Fibroblast of villous mesenchyme (primary cell): ENCODE data around the gene BRICD5. TPM values are rescaled to one million over a fixed set of nuclear protein-coding genes. Genes with fewer than 3 reads are reported as not detected.
A peak's percentile ranks its signal among the peaks of the same experiment; 100 is the strongest.
"Not testable (repeated sequence)": the region's sequence is repeated elsewhere in the genome, so short reads cannot be mapped to it uniquely, and the experiment has no call there.

ENCODE experiments used
- DNase-seq: peaks from one replicate; pipeline ENCODE4 v3.0.0-alpha.2; 2010; ENCODE audit warnings: low read depth
- H3K4me3 ChIP-seq: 2 replicates; pipeline ENCODE4 v1.5.1; 2011; ENCODE audit warnings: low read depth, mild to moderate bottlenecking, low read length
- total RNA-seq: library from RNA; depleted of rRNA; stranded (reverse); fragments of >200 nt; gene quantifications from 2 replicates; pipeline ENCODE4 v1.2.3, GENCODE V29; 2012
- TF ChIP-seq, protein P1 (sequence below): IDR thresholded peaks from 2 replicates; pipeline ENCODE4 v1.5.1; 2012; ENCODE audit warnings: low read depth, mild to moderate bottlenecking, low read length; ENCODE audit not compliant: insufficient read depth

Gene BRICD5
- total RNA-seq, 1 donor: 1.7 TPM

DNA sequence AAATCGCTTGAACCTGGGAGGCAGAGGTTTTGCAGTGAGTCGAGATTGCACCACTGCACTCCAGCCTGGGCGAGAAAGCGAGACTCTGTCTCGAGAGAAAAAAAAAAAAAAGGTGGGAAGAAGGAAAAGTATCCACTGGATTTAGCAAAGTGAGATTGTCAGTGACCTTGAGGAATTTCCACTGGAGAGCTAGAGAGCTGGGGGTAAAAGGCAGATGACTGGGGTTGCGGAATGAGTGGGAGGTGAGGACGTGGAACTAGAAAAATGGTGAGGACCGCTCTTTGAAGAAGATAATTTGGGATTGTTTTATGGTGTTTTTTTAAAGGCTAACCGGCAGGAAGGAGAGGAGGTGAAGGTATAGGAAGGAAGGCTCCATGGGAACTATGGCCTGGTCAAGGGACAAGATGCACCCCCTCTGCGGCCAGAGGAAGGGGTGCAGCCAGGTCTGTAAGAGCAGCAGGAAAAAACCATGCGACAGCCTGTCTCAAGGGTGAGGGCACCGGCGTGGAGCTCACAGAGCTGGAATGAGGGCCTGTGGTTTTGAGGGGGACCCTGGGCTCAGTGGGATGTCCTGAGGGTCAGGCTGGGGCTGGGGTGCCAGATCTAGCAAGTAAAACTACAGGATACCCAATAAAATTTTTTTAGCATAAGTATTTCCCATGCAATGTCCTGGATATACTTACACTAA, 6.1 kb downstream of the BRICD5 start:
- no peak for DNase-seq
- TF ChIP-seq, protein P1, sequence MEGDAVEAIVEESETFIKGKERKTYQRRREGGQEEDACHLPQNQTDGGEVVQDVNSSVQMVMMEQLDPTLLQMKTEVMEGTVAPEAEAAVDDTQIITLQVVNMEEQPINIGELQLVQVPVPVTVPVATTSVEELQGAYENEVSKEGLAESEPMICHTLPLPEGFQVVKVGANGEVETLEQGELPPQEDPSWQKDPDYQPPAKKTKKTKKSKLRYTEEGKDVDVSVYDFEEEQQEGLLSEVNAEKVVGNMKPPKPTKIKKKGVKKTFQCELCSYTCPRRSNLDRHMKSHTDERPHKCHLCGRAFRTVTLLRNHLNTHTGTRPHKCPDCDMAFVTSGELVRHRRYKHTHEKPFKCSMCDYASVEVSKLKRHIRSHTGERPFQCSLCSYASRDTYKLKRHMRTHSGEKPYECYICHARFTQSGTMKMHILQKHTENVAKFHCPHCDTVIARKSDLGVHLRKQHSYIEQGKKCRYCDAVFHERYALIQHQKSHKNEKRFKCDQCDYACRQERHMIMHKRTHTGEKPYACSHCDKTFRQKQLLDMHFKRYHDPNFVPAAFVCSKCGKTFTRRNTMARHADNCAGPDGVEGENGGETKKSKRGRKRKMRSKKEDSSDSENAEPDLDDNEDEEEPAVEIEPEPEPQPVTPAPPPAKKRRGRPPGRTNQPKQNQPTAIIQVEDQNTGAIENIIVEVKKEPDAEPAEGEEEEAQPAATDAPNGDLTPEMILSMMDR: no peak
- H3K4me3 ChIP-seq: peak overlapping the region; percentile 92

DNA sequence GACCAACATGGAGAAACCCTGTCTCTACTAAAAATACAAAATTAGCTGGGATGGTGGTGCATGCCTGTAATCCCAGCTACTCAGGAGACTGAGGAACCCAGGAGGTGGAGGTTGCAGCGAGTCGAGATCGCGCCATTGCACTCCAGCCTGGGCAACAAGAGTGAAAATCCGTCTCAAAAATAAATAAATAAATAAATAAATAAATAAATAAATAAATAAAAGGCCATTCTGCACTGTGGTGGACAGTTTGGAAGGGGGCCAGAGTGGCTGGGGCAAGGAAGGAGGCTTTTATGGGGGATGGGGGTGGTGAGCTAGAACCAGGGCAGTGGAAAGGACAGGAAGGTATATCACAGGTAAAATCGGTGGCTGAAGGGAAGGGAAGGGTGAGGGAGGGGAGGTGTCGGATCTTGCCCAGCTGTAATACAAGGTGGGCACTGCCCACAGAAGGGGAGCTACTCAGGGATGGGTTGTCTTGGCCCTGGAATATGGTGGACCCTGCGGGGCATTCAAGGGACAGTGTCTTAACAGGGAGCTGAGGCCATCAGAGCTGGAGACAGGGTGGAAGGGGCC, 7.5 kb downstream of the BRICD5 start:
- DNase-seq, H3K4me3 ChIP-seq: not testable (repeated sequence)

DNA sequence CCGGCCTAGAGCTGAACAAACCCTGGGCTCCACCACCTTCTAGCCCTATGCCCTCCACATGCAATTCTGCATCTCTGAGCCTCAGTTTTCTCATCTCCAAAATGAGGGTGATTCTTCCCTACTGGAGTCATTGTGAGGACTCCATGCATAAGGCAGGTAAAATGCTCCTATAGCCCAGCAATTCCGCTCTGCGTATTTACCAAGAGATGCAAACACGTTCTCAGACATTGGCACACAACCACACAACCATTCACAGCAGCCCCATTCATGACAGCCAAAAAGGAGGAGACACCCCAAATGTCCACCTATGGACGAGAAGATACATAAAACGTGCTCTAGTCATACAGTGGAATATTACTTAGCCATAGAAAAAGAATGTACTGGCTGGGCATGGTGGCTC, 10.3 kb downstream of the BRICD5 start:
- TF ChIP-seq, protein P1: no peak
- H3K4me3 ChIP-seq: no peak overlapping the region
- DNase-seq: no peak

DNA sequence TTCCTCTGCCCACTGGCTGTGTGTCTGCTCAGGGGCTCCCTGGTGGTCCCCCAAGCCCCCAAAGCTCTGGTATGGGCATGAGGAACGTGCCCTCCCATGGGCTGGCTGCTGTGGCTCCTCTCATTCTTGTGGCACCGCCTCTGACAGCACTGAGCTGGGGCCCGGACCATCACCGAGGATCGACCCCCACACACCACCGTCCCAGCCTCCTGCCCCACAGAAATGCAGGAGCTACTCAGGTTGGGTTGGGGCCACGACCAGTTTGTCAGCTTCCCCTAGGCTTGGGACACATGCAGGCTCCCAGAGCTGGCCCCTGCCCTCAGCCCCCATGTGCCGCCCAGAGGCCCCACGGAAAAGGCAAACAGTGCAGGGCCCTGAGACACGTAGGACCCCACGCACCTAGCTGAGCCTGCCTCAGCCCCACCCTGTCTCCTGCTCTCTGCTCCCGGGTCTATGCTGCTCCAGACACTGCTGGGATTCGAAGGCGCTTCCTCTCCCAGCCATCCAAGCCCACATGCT, 11.0 kb downstream of the BRICD5 start:
- no peak overlapping the region for H3K4me3 ChIP-seq
- no peak for DNase-seq
- TF ChIP-seq, protein P1: no peak

DNA sequence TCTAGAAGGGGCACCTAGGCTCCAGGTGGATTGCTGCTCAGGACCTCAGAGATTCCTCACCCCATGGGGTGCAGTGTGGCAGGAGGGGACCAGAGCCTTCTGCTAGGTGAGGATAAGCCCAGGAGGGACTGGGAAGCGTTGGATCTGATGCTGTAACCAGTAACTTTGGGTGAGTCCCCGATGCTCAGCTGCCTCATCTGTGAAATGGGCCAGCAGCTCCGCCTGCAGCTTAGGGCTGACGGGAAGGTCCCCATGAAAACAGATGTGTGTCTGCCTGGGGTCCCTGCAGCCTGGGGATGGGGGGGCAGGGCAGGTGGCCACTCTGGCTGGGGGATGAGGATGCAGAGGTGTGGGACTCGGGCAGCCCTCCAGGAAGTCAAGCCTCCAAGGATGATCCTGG, 11.6 kb downstream of the BRICD5 start:
- no peak overlapping the region for H3K4me3 ChIP-seq
- no peak for DNase-seq
- TF ChIP-seq, protein P1: no peak

DNA sequence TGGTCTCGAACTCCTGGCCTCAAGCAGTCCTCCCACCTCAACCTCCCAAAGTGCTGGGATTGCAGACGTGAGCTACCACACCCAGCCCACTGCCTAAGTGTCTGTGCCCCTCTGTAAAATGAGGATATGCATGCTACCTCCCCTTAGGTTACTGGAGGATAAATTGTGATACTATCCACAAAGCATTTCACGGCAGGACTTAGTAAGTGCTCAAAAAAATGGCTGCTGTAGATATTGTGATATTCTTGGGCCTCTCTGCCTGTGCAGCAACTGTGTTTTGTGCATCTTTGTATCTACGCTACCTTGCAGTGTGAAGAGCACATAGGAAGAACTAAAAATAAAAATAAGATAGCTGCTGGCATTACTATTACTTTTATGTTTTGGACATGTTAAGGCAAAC, 12.4 kb downstream of the BRICD5 start:
- H3K4me3 ChIP-seq: no peak overlapping the region

DNA sequence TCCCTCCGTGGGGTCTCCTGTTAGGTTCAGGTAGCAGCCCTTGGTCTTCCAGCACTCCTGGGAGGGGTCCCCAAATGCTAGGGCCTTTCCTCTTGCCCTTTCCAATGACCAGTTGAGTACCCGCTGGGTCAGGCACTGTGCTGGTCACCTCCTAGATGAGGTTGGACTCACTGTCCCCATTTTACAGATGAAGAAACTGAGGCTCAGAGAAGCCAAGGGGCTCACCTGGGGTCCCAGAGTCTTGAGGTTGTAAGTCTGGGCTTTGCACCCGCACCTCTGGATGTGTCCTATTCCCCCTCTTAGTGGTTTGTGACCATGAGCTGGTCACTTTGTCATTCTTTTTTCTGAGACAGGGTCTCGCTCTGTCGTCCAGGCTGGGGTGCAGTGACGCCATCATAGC, 12.9 kb downstream of the BRICD5 start:
- H3K4me3 ChIP-seq: no peak overlapping the region
- no peak for DNase-seq
- TF ChIP-seq, protein P1: no peak

More for the DNA sequence above, 12.4 kb downstream of the BRICD5 start:
- TF ChIP-seq, protein P1: no peak
- no peak for DNase-seq
